Measurements from ENCODE around the gene MAZ. TPM values are rescaled to one million over a fixed set of nuclear protein-coding genes. Genes with fewer than 3 reads are reported as not detected.

The MAZ gene
- total RNA-seq, 1 experiment from 2014 or later = 256 TPM

- H3K4me1 ChIP-seq (ENCODE audit: control insufficient read depth in 1 of 2, insufficient read depth in 2 of 2, low read length in 2 of 2) = peaks cover 0 to 2% of the 10 kb centered on the region in 2 experiments; a peak in 1 of 4 replicates
- no peak for ATAC-seq
- H3K9me2 ChIP-seq (ENCODE audit: insufficient read depth) = no peaks in the 10 kb centered on the region
- H2AFZ ChIP-seq (ENCODE audit: low read depth, low read length, poor library complexity, severe bottlenecking) = no peak overlapping the region
- H3K9me3 ChIP-seq (ENCODE audit: control insufficient read depth in 1 of 2, insufficient read depth in 1 of 2, low read depth in 1 of 2, low read length in 2 of 2) = no peaks in the 10 kb centered on the region
- no TSS peak for BruUV-seq (replicated peaks)
- intact Hi-C loops (cut with micrococcal nuclease) = no loop called here
- no peak overlapping the region for H3K4me3 ChIP-seq (replicated peaks in 1 of 2; ENCODE audit: low read depth in 1 of 2, low read length in 2 of 2)
- no peak overlapping the region for H3K9ac ChIP-seq (ENCODE audit: low read length)
- no peaks in the 10 kb centered on the region for H3K36me3 ChIP-seq (ENCODE audit: control insufficient read depth in 1 of 2, insufficient read depth in 2 of 2, low read length in 2 of 2)
- RAD21 ChIA-PET (ENCODE audit: low non-redundant PET in 1 of 2, low total read pairs in 2 of 2, uncharacterized antibody in 2 of 2, unreplicated experiment in 2 of 2) = no interaction called here
- TF ChIP-seq MAX (IDR thresholded peaks at IDR 0.05) = no peak
- TF ChIP-seq TCF7L2 (IDR thresholded peaks at IDR 0.05; ENCODE audit: borderline replicate concordance, extremely low read depth, insufficient read depth, insufficient read length) = no peak
- no peak for TF ChIP-seq YY1 (IDR thresholded peaks at IDR 0.05; ENCODE audit: extremely low read depth, insufficient replicate concordance, low read depth, low read length)
- TF ChIP-seq ZFX (IDR thresholded peaks at IDR 0.05) = no peak
- TF ChIP-seq SP1 (IDR thresholded peaks at IDR 0.05; ENCODE audit: low read depth) = no peak
- TF ChIP-seq EGR1 (IDR thresholded peaks at IDR 0.05; ENCODE audit: low read depth) = no peak
- no peak overlapping the region for H3K27ac ChIP-seq (ENCODE audit: low read depth, low read length)
- H3K79me2 ChIP-seq (ENCODE audit: insufficient read depth, low read length) = no peaks in the 10 kb centered on the region
- no peak overlapping the region for H3K4me2 ChIP-seq (ENCODE audit: low read length)
- no peak for DNase-seq (ENCODE audit: low read depth, low spot score)
- no peaks in the 10 kb centered on the region for H3K27me3 ChIP-seq (ENCODE audit: insufficient read depth, low read length)
- no peaks in the 10 kb centered on the region for H4K20me1 ChIP-seq (ENCODE audit: insufficient read depth)
- POLR2A ChIA-PET = interaction anchor here (1.2 kb wide), 1 partner anchor 9 kb away, joined by 4 read pairs; no protein-coding TSS in a partner anchor
- CTCF ChIA-PET = no interaction called here
Observed at GRCh38 chr16:29757950-29758466, 48.3 kb upstream of the MAZ start.

- peaks cover 14 to 17% of the 10 kb centered on the region in 2 experiments for H3K4me1 ChIP-seq (ENCODE audit: control insufficient read depth in 1 of 2, insufficient read depth in 2 of 2, low read length in 2 of 2)
- H3K4me2 ChIP-seq (ENCODE audit: low read length) = no peak overlapping the region
- H3K9ac ChIP-seq (ENCODE audit: low read length) = no peak overlapping the region
- no peaks in the 10 kb centered on the region for H3K9me2 ChIP-seq (ENCODE audit: insufficient read depth)
- no peak overlapping the region for H2AFZ ChIP-seq (ENCODE audit: low read depth, low read length, poor library complexity, severe bottlenecking)
- no peaks in the 10 kb centered on the region for H3K27me3 ChIP-seq (ENCODE audit: insufficient read depth, low read length)
- no peak for ATAC-seq
- no TSS peak for BruUV-seq (replicated peaks)
- POLR2A ChIA-PET = no interaction called here
- intact Hi-C loops (cut with micrococcal nuclease) = no loop called here
- no peak for DNase-seq (ENCODE audit: low read depth, low spot score)
- RAD21 ChIA-PET (ENCODE audit: low non-redundant PET in 1 of 2, low total read pairs in 2 of 2, uncharacterized antibody in 2 of 2, unreplicated experiment in 2 of 2) = no interaction called here
- H3K79me2 ChIP-seq (ENCODE audit: insufficient read depth, low read length) = no peaks in the 10 kb centered on the region
- no peaks in the 10 kb centered on the region for H4K20me1 ChIP-seq (ENCODE audit: insufficient read depth)
- H3K36me3 ChIP-seq (ENCODE audit: control insufficient read depth in 1 of 2, insufficient read depth in 2 of 2, low read length in 2 of 2) = no peaks in the 10 kb centered on the region
- H3K9me3 ChIP-seq (ENCODE audit: control insufficient read depth in 1 of 2, insufficient read depth in 1 of 2, low read depth in 1 of 2, low read length in 2 of 2) = no peaks in the 10 kb centered on the region
- H3K27ac ChIP-seq (ENCODE audit: low read depth, low read length) = no peak overlapping the region
- no peak overlapping the region for H3K4me3 ChIP-seq (replicated peaks in 1 of 2; ENCODE audit: low read depth in 1 of 2, low read length in 2 of 2)
- CTCF ChIA-PET = no interaction called here
- TF ChIP-seq POLR2A (IDR thresholded peaks at IDR 0.05; ENCODE audit: borderline replicate concordance, extremely low read depth, insufficient read depth, insufficient read length) (no peak), SP1 (IDR thresholded peaks at IDR 0.05; ENCODE audit: low read depth) (no peak), SRF (IDR thresholded peaks at IDR 0.05; ENCODE audit: low read depth) (no peak), RAD21 (IDR thresholded peaks at IDR 0.05; ENCODE audit: low read depth) (no peak), ZNF274 (IDR thresholded peaks at IDR 0.05; ENCODE audit: low read depth, low read length) (no peak), YY1 (IDR thresholded peaks at IDR 0.05; ENCODE audit: extremely low read depth, insufficient replicate concordance, low read depth, low read length) (no peak), CEBPB (IDR thresholded peaks at IDR 0.05; ENCODE audit: low read depth) (no peak), MAX (IDR thresholded peaks at IDR 0.05) (no peak), EGR1 (IDR thresholded peaks at IDR 0.05; ENCODE audit: low read depth) (no peak), ELF1 (IDR thresholded peaks at IDR 0.05; ENCODE audit: borderline replicate concordance, low read depth) (no peak)
- TF ChIP-seq, protein P1, sequence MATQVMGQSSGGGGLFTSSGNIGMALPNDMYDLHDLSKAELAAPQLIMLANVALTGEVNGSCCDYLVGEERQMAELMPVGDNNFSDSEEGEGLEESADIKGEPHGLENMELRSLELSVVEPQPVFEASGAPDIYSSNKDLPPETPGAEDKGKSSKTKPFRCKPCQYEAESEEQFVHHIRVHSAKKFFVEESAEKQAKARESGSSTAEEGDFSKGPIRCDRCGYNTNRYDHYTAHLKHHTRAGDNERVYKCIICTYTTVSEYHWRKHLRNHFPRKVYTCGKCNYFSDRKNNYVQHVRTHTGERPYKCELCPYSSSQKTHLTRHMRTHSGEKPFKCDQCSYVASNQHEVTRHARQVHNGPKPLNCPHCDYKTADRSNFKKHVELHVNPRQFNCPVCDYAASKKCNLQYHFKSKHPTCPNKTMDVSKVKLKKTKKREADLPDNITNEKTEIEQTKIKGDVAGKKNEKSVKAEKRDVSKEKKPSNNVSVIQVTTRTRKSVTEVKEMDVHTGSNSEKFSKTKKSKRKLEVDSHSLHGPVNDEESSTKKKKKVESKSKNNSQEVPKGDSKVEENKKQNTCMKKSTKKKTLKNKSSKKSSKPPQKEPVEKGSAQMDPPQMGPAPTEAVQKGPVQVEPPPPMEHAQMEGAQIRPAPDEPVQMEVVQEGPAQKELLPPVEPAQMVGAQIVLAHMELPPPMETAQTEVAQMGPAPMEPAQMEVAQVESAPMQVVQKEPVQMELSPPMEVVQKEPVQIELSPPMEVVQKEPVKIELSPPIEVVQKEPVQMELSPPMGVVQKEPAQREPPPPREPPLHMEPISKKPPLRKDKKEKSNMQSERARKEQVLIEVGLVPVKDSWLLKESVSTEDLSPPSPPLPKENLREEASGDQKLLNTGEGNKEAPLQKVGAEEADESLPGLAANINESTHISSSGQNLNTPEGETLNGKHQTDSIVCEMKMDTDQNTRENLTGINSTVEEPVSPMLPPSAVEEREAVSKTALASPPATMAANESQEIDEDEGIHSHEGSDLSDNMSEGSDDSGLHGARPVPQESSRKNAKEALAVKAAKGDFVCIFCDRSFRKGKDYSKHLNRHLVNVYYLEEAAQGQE (IDR thresholded peaks at IDR 0.05; ENCODE audit: low read depth) = no peak
Observed at GRCh38 chr16:29760567-29761279, 45.6 kb upstream of the MAZ start.
